Endothelial cell (in vitro differentiated cells): Measurements from ENCODE around the gene MBNL1. TPM values are rescaled to one million over a fixed set of nuclear protein-coding genes. Genes with fewer than 3 reads are reported as not detected.

Source experiments
- DNase-seq: peaks from one replicate; pipeline ENCODE4 v3.0.0; 2021; ENCODE audit warnings: low spot score
- H3K27ac Mint-ChIP-seq: one replicate; pipeline ENCODE4 v1.8.0; 2021; ENCODE audit warnings: mixed read lengths, inconsistent platforms; ENCODE audit not compliant: unreplicated experiment
- H3K27me3 Mint-ChIP-seq: one replicate; pipeline ENCODE4 v1.8.0; 2021; ENCODE audit warnings: mild to moderate bottlenecking, moderate library complexity, mixed read lengths, inconsistent platforms; ENCODE audit not compliant: unreplicated experiment
- H3K36me3 Mint-ChIP-seq: one replicate; pipeline ENCODE4 v1.8.0; 2021; ENCODE audit warnings: mild to moderate bottlenecking, low read depth, mixed read lengths, inconsistent platforms; ENCODE audit not compliant: unreplicated experiment
- H3K4me1 Mint-ChIP-seq: one replicate; pipeline ENCODE4 v1.8.0; 2021; ENCODE audit warnings: mild to moderate bottlenecking, mixed read lengths, inconsistent platforms; ENCODE audit not compliant: unreplicated experiment
- H3K4me3 Mint-ChIP-seq: one replicate; pipeline ENCODE4 v1.8.0; 2021; ENCODE audit warnings: mild to moderate bottlenecking, mixed read lengths, inconsistent platforms; ENCODE audit not compliant: unreplicated experiment
- H3K9me3 Mint-ChIP-seq: one replicate; pipeline ENCODE4 v1.8.0; 2021; ENCODE audit warnings: mixed read lengths, inconsistent platforms; ENCODE audit not compliant: unreplicated experiment
- total RNA-seq: library from RNA; stranded (reverse); fragmentation: NEBNext Ultra II Directional; extraction: Animal tissue kit (Norgen Biotek cat#: 25700); gene quantifications from one replicate; pipeline ENCODE4 v1.2.1, GENCODE V29; 2021; ENCODE audit not compliant: unreplicated experiment
- TF ChIP-seq, protein P1 (sequence below): fragments of 200-600 bp; sonication (generic); IDR thresholded peaks from one replicate; pipeline ENCODE4 v1.5.0; 2021; ENCODE audit warnings: antibody characterized with exemption; ENCODE audit not compliant: unreplicated experiment

MBNL1 gene
- total RNA-seq, 1 donor from 2014 or later = 54.1 TPM

DNA sequence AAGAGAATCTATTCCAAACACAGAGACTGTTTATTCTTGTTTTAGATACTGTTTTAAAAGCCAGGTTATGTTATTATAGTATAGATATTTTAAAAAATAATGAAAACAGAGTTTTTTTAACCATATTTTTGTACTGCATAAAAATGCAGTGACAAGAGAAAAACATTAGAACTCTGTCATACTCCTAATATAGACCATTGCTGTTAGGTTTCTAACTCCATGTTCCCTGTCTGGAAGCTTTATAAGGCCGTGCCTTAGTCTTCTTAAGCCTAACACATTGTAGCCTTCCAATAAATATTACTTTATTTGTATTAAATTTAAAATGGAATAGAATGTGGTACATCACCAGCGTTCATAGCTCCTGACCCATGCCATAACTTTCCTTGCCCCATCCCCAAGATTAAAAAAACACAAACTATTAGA lies 53.2 kb downstream of the MBNL1 start:
- Mint-ChIP-seq H3K27ac (no peak overlapping the region), H3K9me3 (no peaks in the 10 kb centered on the region), H3K36me3 (peaks cover 8% of the 10 kb centered on the region), H3K4me3 (no peak overlapping the region), H3K4me1 (peaks cover 14% of the 10 kb centered on the region), H3K27me3 (no peaks in the 10 kb centered on the region)
- TF ChIP-seq, protein P1, sequence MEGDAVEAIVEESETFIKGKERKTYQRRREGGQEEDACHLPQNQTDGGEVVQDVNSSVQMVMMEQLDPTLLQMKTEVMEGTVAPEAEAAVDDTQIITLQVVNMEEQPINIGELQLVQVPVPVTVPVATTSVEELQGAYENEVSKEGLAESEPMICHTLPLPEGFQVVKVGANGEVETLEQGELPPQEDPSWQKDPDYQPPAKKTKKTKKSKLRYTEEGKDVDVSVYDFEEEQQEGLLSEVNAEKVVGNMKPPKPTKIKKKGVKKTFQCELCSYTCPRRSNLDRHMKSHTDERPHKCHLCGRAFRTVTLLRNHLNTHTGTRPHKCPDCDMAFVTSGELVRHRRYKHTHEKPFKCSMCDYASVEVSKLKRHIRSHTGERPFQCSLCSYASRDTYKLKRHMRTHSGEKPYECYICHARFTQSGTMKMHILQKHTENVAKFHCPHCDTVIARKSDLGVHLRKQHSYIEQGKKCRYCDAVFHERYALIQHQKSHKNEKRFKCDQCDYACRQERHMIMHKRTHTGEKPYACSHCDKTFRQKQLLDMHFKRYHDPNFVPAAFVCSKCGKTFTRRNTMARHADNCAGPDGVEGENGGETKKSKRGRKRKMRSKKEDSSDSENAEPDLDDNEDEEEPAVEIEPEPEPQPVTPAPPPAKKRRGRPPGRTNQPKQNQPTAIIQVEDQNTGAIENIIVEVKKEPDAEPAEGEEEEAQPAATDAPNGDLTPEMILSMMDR = no peak
- no peak for DNase-seq

DNA sequence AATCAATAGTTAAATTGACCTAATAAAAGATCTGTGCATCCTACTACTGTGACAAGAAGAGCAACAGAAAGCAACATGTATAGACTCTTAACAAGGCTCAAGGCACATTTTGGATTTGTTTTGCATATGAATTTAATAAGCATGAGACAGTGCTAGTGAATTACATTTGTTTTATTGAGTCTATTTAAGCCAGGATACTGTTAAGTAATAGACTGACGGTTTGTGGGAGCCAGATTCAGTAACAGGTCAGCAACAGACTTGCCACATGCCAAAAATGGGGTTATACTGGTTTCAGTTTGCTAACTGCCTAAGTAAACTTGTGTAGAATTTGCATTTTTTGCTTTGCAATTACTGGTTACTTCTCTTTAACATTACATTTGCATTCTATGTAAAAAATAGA lies 54.0 kb downstream of the MBNL1 start:
- no peak for DNase-seq
- no peak overlapping the region for H3K27ac Mint-ChIP-seq
- peaks cover 8% of the 10 kb centered on the region for H3K36me3 Mint-ChIP-seq
- TF ChIP-seq, protein P1 = no peak
- peaks cover 14% of the 10 kb centered on the region for H3K4me1 Mint-ChIP-seq
- H3K27me3 Mint-ChIP-seq = no peaks in the 10 kb centered on the region
- no peak overlapping the region for H3K4me3 Mint-ChIP-seq
- H3K9me3 Mint-ChIP-seq = no peaks in the 10 kb centered on the region

DNA sequence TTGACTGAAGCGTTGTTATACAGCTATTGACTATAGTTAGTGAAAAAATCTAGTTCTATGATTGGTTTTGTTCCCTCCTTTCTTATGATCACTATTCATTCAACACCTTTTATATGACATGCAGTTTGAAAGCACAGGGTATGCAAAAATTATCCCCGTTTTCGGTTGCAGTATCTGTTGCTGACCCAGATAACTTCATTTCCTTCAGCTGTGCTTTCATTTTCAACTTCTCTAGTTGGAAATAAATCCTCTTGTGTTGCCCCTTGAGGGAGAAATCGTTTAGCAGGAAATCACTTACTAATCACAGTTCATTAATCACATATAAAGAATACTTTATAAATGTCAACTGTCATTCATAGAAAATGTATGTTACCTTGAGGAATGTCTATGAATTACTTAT lies 55.1 kb downstream of the MBNL1 start:
- Mint-ChIP-seq H3K27me3 (no peaks in the 10 kb centered on the region), H3K9me3 (no peaks in the 10 kb centered on the region), H3K36me3 (peaks cover 8% of the 10 kb centered on the region), H3K4me3 (no peak overlapping the region), H3K4me1 (peaks cover 18% of the 10 kb centered on the region), H3K27ac (no peak overlapping the region)
- TF ChIP-seq, protein P1 = no peak
- no peak for DNase-seq

DNA sequence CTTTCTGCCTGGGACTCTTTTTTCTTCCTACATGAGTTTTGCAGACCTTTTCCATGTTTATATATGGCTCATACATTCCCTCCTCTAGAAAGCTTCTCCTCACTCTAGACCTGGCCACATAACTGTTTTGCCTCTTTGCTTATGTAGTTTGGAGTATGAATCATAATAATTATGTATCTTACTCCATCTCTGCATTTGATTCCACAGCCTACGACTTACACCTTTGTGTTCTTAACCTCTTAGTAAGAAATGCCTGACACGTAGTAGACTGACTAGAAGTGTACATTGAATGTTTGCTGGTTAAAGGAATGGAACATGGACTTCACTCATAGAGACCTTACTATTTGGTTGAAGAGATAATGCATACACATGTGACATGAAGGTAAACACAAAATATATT lies 56.4 kb downstream of the MBNL1 start:
- H3K4me1 Mint-ChIP-seq = peaks cover 10% of the 10 kb centered on the region
- no peak overlapping the region for H3K27ac Mint-ChIP-seq
- H3K4me3 Mint-ChIP-seq = no peak overlapping the region
- no peaks in the 10 kb centered on the region for H3K9me3 Mint-ChIP-seq
- TF ChIP-seq, protein P1 = no peak
- H3K27me3 Mint-ChIP-seq = no peaks in the 10 kb centered on the region
- H3K36me3 Mint-ChIP-seq = peaks cover 8% of the 10 kb centered on the region
- DNase-seq = no peak

DNA sequence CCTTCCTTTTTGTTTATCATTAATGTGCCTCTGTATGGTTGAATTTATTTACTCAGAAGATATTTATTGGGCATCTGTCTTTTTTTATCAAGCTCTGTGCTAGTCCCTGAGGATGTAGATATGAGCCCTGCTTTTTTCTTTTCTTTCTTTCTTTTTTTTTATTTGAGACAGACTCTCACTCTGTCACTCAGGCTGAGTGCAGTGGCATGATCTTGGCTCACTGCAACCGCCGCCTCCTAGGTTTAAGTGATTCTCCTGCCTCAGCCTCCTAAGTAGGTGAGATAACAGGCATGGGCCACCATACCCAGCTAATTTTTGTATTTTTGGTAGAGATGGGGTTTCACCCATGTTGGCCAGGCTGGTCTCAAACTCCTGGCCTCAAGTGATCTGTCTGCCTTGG lies 58.5 kb downstream of the MBNL1 start:
- Mint-ChIP-seq H3K27me3 (no peaks in the 10 kb centered on the region), H3K9me3 (no peaks in the 10 kb centered on the region), H3K4me1 (peaks cover 17% of the 10 kb centered on the region), H3K4me3 (no peak overlapping the region), H3K27ac (no peak overlapping the region), H3K36me3 (peaks cover 8% of the 10 kb centered on the region)
- DNase-seq = no peak
- TF ChIP-seq, protein P1 = no peak
